GM19023 (cell line): ENCODE data around the gene NOP9.

ENCODE experiments used
- ATAC-seq: cut with Tn5 transposase; IDR thresholded peaks from one replicate; pipeline ENCODE4 v1.9.1; 2021; ENCODE audit warnings: mild to moderate bottlenecking, moderate library complexity; ENCODE audit not compliant: unreplicated experiment

NOP9 gene

DNA sequence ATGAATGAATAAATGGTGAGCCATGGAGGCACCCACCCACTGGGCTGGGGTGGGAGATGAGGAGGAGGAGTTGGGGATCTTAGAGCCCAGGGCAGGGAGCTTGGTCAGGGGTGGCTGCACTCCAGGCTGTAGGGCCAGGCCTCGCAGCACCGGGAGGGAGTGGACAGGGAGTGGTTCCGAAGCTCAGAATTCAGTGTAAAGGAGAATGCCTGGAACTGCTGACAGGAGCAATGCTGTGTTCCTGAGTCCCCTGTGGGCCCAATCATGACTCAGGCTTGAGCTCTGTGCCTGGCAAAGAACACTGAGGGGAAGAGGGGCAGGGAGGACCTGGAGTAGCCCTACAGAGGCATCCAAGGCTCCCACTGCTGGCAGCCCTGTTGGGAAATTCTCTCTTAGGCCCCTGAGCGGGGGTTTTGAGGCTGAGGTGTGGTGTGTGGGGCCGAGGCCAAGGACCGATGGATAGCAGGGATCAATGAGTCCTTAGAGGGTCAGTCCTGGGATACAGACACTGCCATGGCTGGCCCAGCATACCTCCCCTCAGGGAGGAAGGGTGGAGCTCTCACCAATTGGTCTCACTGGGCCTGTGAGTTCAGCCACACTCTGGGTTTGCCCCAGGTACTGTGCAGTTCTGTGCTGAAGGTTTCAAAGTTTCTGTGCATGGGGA, 18.7 kb upstream of the NOP9 start:
- ATAC-seq, result no peak

DNA sequence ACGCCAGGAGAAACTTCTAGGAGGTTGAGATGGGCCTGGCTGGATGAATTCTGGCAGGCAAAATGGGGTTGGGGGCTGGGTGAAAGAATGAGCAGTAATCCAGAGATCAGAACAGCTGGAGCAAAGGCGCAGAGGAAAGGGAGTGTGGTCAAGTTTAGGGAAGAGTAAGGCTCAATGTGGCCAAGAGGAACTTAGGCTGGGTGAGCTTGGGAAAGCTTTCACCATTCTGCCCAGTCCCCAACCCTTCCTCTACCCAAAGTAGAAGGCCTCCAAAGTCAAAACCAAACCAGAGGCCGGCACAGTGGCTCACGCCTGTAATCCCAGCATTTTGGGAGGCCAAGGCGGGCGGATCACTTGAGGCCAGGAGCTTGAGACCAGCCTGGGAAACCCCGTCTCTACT, 18.0 kb upstream of the NOP9 start:
- no peak for ATAC-seq

DNA sequence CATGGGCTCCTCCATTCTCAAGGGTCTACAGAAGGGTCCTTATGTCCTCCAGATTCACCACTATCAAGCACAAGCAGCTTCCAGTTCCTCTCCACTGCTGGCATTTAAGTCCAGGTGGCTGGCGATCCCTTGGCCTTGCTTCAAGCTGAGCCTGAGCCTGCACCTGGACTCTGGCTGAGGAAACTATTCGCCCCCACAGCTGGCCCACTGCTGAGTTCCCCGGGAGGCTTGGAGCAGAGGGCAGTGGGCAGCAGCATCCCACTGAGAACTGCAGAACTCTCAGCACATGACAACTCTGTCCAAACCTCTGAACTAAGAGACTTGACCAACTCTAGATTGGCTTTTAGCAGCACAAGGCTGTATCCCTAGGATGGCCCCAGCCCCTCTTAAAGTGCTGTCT, 16.9 kb upstream of the NOP9 start:
- ATAC-seq, result no peak

DNA sequence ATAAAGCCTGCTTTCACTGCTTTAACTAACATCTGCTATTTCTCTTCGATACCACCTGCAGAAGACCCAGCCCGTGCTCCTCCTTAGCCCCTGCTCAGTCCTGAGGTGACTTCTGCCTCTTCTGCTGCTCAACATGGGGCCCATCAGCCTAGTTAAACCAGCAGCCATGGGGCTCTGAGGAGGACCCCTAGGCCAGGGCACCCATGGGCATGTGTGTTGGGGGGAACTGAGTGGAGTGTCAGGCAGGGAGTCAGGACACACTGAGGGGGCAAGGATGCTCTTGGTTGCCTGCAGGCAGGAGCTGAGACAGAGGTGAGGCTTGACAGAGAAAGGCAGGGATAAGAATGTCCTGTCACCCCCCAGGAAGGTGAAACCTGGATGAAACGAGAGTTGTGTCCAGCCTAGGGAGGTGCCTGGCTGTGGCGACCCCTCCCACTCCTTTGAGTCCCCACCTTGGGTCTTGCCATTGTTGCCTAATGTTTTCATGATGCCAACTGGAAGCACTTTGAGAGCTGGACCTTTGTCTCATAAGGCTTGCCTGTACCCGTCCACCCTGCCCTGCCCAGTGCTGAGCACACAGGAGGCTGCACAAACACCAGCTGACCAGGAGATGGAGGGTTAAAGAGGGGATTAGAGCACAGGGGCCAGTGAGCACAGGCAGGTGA, 15.7 kb upstream of the NOP9 start:
- ATAC-seq, result no peak

DNA sequence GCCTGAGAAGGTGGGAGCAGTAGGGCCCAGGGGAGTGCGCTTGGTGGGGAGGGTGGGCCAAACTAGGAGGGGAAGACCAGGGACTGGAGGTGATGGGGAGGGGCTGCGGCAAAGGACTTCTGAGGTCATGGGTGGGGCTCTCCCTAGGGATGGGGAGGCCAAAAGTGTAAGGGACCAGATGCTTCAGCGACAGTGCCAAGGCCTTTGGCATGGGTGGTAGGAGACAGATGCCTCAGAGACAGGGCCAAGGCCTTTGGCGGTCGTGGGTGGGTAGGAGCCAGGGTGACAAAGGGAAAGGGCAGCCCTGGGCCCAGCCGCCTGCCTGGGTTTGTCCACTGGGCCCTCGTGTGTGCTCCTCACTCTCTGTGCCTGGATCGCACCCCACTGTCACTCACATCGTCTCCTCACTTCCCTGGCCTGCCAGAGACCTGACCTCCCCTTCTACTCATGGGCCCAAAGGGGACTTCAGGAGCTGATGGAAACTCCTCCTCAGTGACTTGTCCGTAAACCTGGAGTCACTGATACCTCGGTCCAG, 15.1 kb upstream of the NOP9 start:
- ATAC-seq, result no peak

DNA sequence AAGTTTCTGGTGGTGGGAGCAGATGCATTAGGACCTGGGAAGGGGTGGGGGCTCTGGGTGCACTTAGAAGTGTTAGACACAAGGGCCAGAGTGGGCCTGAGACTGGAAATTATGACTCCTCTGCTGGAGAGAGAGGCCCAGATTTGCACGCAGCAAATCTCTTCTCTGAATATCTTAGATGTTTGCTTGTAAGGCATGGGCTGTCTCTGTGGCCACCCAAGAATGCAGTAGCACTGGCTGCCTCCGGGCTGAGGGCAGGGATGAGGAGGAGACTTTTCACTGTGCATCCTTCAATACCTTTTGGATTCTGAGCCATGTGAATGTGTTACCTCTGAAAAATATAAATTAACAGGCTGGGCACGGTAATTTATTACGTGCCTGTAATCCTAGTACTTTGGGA, 14.3 kb upstream of the NOP9 start:
- no peak for ATAC-seq

DNA sequence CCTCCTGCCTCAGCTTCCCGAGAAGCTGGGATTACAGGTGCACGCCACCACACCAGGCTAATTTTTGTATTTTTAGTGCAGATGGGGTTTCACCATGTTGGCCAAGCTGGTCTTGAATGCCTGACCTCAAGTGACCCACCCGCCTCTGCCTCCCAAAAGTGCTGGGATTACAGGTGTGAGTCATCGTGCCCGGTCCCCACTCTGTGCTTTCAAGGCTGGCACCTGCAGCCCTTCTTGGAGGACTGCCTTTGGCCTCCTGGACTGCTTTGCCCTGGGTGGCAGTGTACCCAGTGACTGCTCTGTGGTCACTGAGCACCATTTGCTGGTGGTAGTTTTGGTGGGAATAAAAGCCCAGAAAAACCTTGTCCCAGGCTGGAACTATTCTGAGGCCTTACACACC, 12.7 kb upstream of the NOP9 start:
- ATAC-seq, result no peak

DNA sequence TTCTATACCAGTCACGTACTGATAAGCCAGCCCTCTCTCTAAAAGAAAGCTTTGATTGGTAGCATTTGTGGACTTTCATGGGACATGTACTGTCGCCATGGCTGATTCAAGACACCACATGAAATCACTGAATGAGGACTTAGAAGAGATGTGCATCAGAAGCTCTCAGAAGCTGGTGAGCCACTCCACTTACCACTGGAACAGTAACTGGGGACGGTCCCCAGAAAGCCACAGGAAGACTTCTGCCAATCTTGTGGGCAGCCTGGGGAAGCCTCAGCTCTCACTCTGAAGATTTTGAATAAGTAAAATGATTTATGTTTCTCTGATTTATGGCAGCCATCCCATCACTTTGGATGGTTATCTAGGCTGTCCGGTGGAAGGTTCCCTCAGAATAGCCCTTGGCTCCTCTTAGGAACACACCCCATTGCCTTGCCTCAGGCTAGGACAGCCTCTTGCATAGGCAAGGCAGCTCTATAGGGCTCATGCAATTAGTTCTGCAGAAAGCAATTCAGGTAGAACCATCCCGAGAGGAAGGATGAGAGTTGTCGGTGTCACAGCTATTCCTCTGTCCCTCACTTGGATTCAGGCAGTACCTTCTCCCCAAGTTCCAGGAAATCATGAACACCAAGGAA, 9.9 kb upstream of the NOP9 start:
- no peak for ATAC-seq

DNA sequence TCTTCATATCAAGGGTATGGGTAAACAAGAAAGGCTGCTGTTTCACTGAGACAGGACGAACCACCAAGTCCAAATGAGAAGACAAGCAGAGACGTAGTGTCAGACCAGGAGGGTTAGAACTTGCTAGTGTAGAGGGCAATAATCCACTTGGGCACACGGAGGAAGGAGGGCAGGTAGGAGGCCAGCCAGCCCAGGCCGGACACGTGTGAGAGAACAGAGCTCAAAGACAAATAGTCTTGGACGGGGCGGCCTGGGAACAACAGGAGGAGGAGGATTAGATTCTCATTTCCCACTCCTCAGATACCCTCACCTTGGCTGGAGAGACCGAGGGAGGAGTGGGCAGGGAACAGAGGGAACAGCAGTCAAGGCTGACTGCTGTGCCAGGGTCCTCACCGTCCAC, 8.9 kb upstream of the NOP9 start:
- ATAC-seq, result no peak

DNA sequence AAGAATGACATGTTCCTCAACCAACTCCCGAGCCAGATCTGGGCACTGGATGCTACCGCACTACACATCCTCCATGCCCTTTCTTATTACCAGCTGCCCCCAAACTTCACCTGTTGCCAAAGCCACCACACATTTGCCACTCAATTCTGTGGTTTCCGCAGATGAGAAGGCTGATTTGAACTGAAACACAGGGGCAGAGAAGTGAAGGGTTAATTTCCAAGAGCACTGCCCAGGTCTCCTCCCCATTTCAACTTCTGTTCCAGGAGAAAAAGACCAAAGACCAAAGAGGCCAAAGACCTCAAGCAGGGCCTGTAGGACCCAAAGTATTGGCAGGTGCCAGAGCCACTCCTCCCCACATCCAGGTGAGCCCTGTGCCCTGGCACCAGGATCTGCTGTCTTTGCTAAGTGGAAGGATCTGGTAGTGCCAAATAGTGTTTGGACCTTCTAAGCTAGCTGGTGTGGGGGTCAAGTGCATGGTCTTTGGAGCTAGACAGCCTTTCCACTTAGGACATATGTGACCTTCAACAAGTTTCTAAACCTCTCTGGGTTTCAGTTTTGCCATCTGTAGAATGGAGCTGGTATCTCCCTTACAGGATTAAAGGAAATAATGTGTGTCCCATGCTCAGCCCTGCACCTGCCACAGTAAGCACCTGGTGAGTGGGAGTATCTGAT, 8.1 kb upstream of the NOP9 start:
- no peak for ATAC-seq

DNA sequence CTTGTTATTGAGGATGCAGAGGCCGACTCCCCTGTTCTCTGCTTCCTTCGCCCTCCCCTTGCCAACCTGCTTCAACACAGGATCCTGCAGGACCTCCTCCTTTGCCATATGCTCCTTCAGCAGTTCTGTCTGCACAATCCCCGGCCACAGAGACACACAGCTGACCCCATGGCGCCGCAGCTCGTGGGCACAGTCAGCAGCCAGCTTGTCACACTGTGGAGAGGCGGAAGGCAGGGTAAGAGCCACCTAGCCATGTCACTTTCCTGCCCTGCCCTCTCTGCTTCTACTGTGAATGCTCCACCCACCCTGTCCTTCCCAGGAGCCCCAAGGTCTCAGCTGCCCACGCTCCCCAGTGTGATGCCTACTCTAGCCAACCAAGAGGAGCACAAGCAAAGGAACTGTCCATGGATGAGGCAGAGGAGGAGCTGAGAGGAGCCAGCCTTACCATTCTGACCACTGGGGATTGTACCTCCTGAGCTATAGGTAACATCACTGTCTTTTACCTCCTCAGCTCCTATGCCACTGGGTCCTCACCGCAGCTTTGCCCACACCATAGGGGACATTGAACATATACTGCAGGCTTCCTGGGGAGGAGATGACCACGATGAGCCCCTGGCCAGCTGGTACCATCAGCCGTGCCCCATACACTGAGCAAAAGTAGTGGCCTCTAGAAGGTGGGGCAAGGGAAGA, 7.4 kb upstream of the NOP9 start:
- ATAC-seq, result no peak

DNA sequence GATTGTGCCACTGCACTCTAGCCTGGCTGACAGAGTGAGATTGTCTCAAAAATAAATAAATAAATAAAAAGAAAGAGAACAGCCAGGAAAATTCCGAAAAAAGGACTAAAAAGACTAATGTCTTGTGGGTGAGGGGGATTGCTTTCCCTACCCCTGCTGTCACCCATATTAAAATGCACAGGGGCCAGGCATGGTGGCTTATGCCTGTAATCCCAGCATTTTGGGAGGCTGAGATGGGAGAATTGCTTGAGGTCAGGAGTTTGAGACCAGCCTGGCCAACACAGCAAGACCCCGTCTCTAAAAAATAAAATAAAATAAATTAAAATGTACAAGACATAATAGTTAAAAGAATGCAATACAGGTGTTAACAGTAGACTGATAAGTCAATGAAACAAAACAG, 6.1 kb upstream of the NOP9 start:
- ATAC-seq, result no peak

DNA sequence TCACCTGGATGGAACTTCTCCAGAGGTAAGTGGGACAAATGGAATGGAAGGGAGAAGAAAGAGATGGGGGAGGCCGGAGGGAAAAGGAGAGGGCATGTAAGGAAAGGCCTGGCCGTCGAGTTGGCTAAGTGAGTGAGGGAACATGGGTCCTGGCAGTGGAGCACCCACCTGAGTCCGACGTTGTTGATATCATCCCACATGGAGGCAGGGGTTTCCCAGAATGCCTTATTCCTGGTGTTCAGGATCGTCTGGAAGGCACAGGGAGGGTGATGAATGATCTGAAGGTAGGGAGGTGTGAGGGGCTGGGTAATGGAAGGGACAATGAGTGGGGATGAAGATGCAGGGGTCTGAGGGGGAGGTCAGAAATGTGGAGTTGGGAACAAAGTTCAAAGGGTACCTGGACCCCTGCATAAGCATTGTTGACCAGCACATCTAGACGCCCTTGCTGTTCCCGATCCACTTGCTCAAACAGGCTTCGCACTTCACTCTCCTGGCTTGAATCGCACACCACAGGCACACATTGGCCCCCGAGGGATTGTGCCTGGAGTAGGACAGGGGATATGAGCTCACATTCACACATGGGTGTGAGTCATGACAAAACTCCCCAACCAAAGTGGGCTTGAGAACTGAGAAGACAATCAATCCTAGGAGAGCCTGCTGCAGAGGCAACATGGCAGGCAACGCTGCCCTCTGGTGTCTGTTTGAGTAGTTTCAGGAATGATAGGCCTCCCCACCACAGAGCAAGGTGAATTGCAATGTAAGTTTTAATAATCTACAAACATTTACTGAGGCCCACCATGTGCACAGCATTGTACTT, 3.1 kb upstream of the NOP9 start:
- peak; percentile 44 for ATAC-seq

DNA sequence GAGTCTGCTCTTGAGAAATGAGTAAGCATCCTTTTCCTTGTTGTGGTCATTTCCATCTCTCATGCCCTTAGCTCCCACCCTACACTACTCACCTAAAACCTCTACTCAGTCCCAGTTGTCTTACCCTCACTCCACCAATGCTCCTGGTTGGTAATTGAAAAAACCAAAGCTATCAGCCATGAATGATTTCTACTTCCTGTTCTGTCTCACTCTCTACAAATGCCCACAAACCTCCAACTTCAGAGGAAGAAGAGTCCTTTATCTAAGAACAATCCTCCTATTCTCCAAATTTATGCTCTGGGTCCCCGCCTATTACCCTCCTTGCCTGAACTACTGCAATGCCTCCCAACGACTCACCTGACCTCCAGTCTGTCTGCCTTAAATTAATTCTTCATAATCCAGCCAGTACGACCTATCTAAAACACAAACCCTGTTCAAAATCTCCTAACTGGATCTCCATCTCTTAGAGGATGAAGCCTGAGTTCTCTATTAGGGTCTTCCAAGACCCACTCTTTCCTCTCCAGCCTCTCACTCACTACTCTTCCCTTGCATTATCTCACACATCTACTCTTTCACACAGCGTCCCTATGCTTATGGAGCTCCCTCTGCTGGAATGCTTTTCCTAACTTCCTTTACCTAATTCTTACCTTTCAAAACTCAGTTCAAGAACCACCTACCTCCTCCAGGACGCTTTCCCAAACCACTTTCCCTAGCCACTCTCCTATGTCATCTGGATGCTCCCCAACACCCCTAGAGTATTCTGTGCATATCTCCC, 2.3 kb upstream of the NOP9 start:
- peak; percentile 11 for ATAC-seq

DNA sequence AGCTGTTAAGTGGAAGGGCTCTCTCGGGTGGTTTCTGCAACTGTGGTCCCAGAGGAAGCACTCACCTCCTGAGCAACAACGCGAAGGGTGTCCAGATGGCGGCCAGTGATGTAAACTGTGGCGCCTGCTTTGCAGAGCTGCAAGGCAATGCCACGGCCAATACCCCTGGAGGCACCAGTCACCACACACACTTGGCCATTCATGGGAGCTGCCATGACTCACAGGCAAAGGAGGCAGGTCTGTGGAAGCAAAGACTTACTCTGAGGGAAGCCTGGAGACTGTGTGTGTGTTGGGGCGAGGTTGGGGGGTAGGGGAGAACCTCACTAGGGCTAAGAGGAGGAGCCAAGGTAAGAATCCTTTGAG, 777 bp upstream of the NOP9 start:
- no peak for ATAC-seq

DNA sequence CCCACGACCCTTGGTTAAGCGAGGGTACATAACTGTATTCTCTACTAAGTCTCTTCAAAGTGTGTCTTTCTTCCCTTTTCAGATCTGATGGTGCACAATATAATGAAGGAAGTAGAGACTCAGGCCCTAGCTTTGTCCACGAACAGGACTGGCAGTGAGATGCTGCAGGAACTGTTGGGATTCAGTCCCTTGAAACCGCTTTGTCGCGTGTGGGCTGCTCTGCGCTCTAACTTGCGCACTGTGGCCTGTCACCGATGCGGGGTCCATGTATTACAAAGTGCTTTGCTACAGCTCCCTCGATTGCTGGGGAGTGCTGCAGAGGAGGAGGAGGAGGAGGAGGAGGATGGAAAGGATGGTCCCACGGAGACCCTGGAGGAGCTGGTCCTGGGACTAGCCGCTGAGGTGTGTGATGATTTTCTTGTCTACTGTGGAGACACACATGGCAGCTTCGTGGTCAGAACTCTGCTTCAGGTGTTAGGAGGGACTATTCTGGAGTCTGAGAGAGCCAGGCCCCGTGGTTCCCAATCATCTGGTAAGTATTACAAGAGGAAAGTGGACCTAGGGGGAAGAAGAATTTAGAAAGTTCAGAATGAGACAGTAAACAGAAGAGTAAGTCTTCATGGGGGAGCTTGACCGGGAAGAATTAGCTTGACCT, 803 bp downstream of the NOP9 start:
- ATAC-seq, result no peak

DNA sequence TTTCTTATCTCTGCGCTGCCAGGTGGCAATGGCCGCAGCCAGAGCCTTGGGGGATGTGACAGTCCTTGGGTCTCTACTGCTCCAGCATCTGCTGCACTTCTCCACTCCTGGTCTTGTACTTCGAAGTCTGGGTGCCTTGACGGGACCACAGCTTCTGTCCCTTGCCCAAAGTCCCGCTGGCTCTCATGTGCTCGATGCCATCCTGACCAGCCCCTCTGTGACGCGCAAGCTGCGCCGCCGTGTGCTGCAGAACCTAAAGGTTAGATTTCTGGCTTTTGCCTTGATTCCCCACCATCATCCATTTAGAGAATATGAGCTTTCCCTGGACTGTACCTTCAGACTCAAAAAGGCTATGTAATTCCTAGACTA, 4.4 kb downstream of the NOP9 start:
- no peak for ATAC-seq

DNA sequence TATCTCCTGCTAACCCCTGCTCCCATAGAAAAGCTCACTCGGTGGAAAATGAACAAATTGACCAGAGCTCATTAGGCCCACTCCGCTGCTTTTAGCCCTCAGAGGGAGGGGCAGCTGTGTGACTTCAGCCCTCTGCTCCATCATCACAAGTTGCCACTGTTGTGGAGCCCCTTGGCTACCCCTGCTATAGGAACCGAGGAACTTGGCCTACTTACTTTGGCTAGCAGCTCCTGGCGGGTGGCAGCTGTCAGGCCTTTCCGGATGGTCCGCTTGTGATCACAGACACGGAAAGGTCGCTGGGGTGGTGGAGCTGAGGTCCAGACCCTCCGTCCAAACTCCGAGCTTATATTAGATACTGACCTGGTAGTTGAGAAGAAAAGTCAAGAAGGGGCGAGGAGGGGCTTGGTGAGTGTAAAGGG, 7.5 kb downstream of the NOP9 start:
- ATAC-seq, result no peak
